ENCODE results near the gene SLIT3.

Gene SLIT3

GRCh38 chr5:169176709-169177694, 123.9 kb downstream of the SLIT3 start:
- no peak for TF ChIP-seq CTCF (conservative IDR thresholded peaks at IDR 0.05; ENCODE audit: low read depth, low read length)
- DNase-seq (ENCODE audit: low read depth): no peak
- H3K4me3 ChIP-seq (ENCODE audit: low read depth, low read length): no peak overlapping the region

- no peak overlapping the region for H3K4me3 ChIP-seq (ENCODE audit: low read depth, low read length)
- DNase-seq (ENCODE audit: low read depth): no peak
- no peak for TF ChIP-seq CTCF (conservative IDR thresholded peaks at IDR 0.05; ENCODE audit: low read depth, low read length)
Observed at GRCh38 chr5:169175733-169176132, 125.2 kb downstream of the SLIT3 start.

DNA sequence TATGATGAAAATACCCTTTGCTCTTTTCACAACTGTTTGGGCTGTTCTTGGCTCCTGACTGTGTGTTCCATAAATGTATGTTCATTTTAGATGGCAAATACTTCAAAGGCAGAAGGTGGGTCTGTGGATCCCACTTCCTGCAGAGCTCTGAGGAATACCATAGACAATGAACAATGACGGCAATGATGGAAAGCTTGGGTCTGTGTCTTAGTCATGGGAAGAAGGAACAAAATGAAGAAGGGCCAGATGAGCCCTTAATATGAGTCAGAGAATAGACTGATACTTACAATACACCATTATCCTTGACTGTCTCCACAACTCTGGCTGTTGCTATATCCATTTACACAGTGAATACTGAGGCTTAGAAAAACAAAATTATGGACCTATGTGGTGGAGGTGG, 126.0 kb downstream of the SLIT3 start:
- H3K4me3 ChIP-seq (ENCODE audit: low read depth, low read length): no peak overlapping the region
- no peak for TF ChIP-seq CTCF (conservative IDR thresholded peaks at IDR 0.05; ENCODE audit: low read depth, low read length)
- DNase-seq (ENCODE audit: low read depth): no peak

- DNase-seq (ENCODE audit: low read depth): no peak
- no peak overlapping the region for H3K4me3 ChIP-seq (ENCODE audit: low read depth, low read length)
- TF ChIP-seq CTCF (conservative IDR thresholded peaks at IDR 0.05; ENCODE audit: low read depth, low read length): no peak
Observed at GRCh38 chr5:169173372-169173771, 127.6 kb downstream of the SLIT3 start.

- no peak for TF ChIP-seq CTCF (conservative IDR thresholded peaks at IDR 0.05; ENCODE audit: low read depth, low read length)
- no peak overlapping the region for H3K4me3 ChIP-seq (ENCODE audit: low read depth, low read length)
- no peak for DNase-seq (ENCODE audit: low read depth)
Observed at GRCh38 chr5:169171515-169171914, 129.4 kb downstream of the SLIT3 start.

GRCh38 chr5:169169783-169170182, 131.2 kb downstream of the SLIT3 start:
- DNase-seq (ENCODE audit: low read depth): no peak
- H3K4me3 ChIP-seq (ENCODE audit: low read depth, low read length): no peak overlapping the region
- no peak for TF ChIP-seq CTCF (conservative IDR thresholded peaks at IDR 0.05; ENCODE audit: low read depth, low read length)

DNA sequence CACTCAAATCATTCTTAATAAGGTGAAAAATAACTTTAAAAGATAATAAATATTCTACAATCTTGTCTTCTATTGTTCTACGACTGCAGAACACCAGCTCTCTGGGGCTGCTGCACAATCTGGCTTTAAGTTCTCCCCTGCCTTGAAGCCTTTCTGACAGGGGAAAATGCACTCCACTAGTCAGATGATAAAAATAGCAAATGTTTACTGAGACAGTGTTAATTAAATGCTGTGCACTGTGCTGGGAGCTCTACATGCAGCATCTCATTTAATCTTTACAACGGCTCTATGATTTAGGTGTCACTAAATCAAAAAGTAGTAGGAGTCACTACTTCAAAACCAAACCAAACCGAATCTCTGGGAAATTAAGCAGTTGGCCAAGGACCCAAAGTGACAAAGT, 132.7 kb downstream of the SLIT3 start:
- no peak overlapping the region for H3K4me3 ChIP-seq (ENCODE audit: low read depth, low read length)
- no peak for DNase-seq (ENCODE audit: low read depth)
- TF ChIP-seq CTCF (conservative IDR thresholded peaks at IDR 0.05; ENCODE audit: low read depth, low read length): no peak
